Panc1 (cell line): ENCODE measurements around the gene ADCY4. TPM values are rescaled to one million over a fixed set of nuclear protein-coding genes. Genes with fewer than 3 reads are reported as not detected.

ENCODE experiments used
- ATAC-seq: fragments of 200-7000 bp; cut with Tn5 transposase; 2 replicates; pipeline ENCODE4 v1.9.1; 2020; ENCODE audit warnings: mild to moderate bottlenecking, moderate library complexity
- BruUV-seq: library from RNA; stranded (reverse); fragments of 400-500 nt; replicated peaks from 2 replicates; lab custom pipeline; 2021; lab: Mats Ljungman, UMichigan
- CTCF ChIA-PET: fragments of 300-600 bp; sonication (Branson Sonifier 250); formaldehyde crosslinking; loops from one replicate; lab custom pipeline; 2022; ENCODE audit warnings: antibody characterized with exemption; lab: Charles Lee
- POLR2A ChIA-PET: fragments of 300-600 bp; sonication (Branson Sonifier 250); formaldehyde crosslinking; loops from one replicate; lab custom pipeline; 2022; ENCODE audit warnings: antibody characterized with exemption; lab: Charles Lee
- DNase-seq: peaks from one replicate; pipeline ENCODE4 v3.0.0-alpha.2; 2010; ENCODE audit warnings: low read depth, low spot score
- H3K27ac ChIP-seq: 2 replicates; pipeline ENCODE4 v1.5.1; 2011; ENCODE audit warnings: mild to moderate bottlenecking, low read length, inconsistent platforms
- H3K27me3 ChIP-seq: fragments of 200-500 bp; sonication (Bioruptor generic); 2 replicates; pipeline ENCODE4 v1.6.0; 2014; ENCODE audit warnings: low read length, inconsistent platforms; ENCODE audit not compliant: control insufficient read depth, insufficient read depth
- H3K36me3 ChIP-seq: fragments of 200-500 bp; sonication (Bioruptor generic); 2 replicates; pipeline ENCODE4 v1.5.1; 2014; ENCODE audit warnings: inconsistent platforms, mild to moderate bottlenecking, low read length, moderate library complexity; ENCODE audit not compliant: control insufficient read depth, insufficient read depth
- H3K4me1 ChIP-seq: 2 replicates; pipeline ENCODE4 v1.5.1; 2011; ENCODE audit warnings: inconsistent platforms, mild to moderate bottlenecking, low read length, moderate library complexity; ENCODE audit not compliant: control insufficient read depth, insufficient read depth
- H3K4me3 ChIP-seq, 2 experiments: 2 replicates each; pipeline ENCODE4 v1.5.1; 2011 to 2012; ENCODE audit warnings: low read depth in 2 of 2, low read length in 2 of 2, mild to moderate bottlenecking in 2 of 2, inconsistent platforms in 1 of 2, moderate library complexity in 1 of 2
- H3K9me3 ChIP-seq: fragments of 200-500 bp; sonication (Bioruptor generic); 2 replicates; pipeline ENCODE4 v1.5.1; 2014; ENCODE audit warnings: low read depth, mild to moderate bottlenecking, inconsistent platforms, low read length, moderate library complexity; ENCODE audit not compliant: control insufficient read depth, insufficient read depth
- CTCF ChIP-seq: fragments of 450-650 bp; IDR thresholded peaks from 2 replicates; pipeline ENCODE4 v1.5.1; 2017; ENCODE audit warnings: mild to moderate bottlenecking
- POLR2AphosphoS5 ChIP-seq: IDR thresholded peaks from 2 replicates; pipeline ENCODE4 v1.6.1; 2012; ENCODE audit warnings: mild to moderate bottlenecking, low read depth, low read length, moderate library complexity
- REST ChIP-seq, 2 experiments: IDR thresholded peaks; 2 replicates each; pipeline ENCODE4 v1.6.1; 2011 to 2012; ENCODE audit warnings: low read depth in 2 of 2, control low read depth in 1 of 2, low read length in 1 of 2, mild to moderate bottlenecking in 1 of 2, moderate library complexity in 1 of 2; ENCODE audit not compliant: insufficient read depth in 1 of 2
- SIN3A ChIP-seq: IDR thresholded peaks from 2 replicates; pipeline ENCODE4 v1.6.1; 2012; ENCODE audit warnings: low read depth, mild to moderate bottlenecking, low read length, moderate library complexity, borderline replicate concordance; ENCODE audit not compliant: insufficient read depth
- TCF7L2 ChIP-seq: IDR thresholded peaks from 2 replicates; pipeline ENCODE4 v1.6.1; 2011; ENCODE audit warnings: mild to moderate bottlenecking, low read depth, low read length, inconsistent platforms
- in situ Hi-C: cut with HindIII; loops from 2 replicates; pipeline ENCODE4 v1.10.0; 2016; ENCODE audit warnings: low sequenced_read_pairs, low pct_unique_long_range_greater_than_20kb
- intact Hi-C: fragments of 100-400 bp; cut with micrococcal nuclease; formaldehyde crosslinking; loops from one replicate; pipeline ENCODE4 v1.10.0; 2022; ENCODE audit not compliant: unreplicated experiment
- total RNA-seq: library from RNA; stranded (reverse); gene quantifications from one replicate; pipeline ENCODE4 v1.2.1, GENCODE V29; 2021; ENCODE audit not compliant: unreplicated experiment

ADCY4 gene
- total RNA-seq, 1 experiment from 2014 or later: 0.21 TPM

GRCh38 chr14:24342889-24343288, 8.0 kb upstream of the ADCY4 start:
- Histone ChIP-seq H3K4me3 (no peak overlapping the region), H3K9me3 (no peaks in the 10 kb centered on the region), H3K27me3 (no peaks in the 10 kb centered on the region; the same call in 1 of the 2 replicates), H3K27ac (no peak overlapping the region), H3K36me3 (no peaks in the 10 kb centered on the region), H3K4me1 (no peaks in the 10 kb centered on the region)
- BruUV-seq: no TSS peak
- intact Hi-C loops (no loop called here), in situ Hi-C loops (no loop called here)
- ATAC-seq (no peak), DNase-seq (no peak)
- ChIA-PET CTCF (interaction anchor here (0.8 kb wide), 1 partner anchor 9 kb away, joined by 3 read pairs; no protein-coding TSS in a partner anchor), POLR2A (no interaction called here)
- TF ChIP-seq REST (IDR thresholded peaks at IDR 0.05; ENCODE audit: insufficient read depth in 1 of 2, low read depth in 2 of 2, low read length in 1 of 2): no peak
- TF ChIP-seq CTCF: no peak
- no peak for TF ChIP-seq SIN3A
- TF ChIP-seq POLR2AphosphoS5: no peak
- TF ChIP-seq TCF7L2: no peak

- CTCF ChIA-PET: no interaction called here
- POLR2A ChIA-PET: interaction anchor here (0.5 kb wide), 1 partner anchor 60 kb away, joined by 19 read pairs; no protein-coding TSS in a partner anchor
- DNase-seq (no peak), ATAC-seq (no peak)
- Histone ChIP-seq H3K4me1 (no peaks in the 10 kb centered on the region), H3K27me3 (no peaks in the 10 kb centered on the region; the same call in 1 of the 2 replicates), H3K27ac (no peak overlapping the region), H3K36me3 (no peaks in the 10 kb centered on the region), H3K9me3 (no peaks in the 10 kb centered on the region), H3K4me3 (no peak overlapping the region)
- BruUV-seq: no TSS peak
- no peak for TF ChIP-seq SIN3A
- TF ChIP-seq REST (IDR thresholded peaks at IDR 0.05; ENCODE audit: insufficient read depth in 1 of 2, low read depth in 2 of 2, low read length in 1 of 2): no peak
- no peak for TF ChIP-seq POLR2AphosphoS5
- TF ChIP-seq TCF7L2: no peak
- TF ChIP-seq CTCF: no peak
- intact Hi-C loops (no loop called here), in situ Hi-C loops (no loop called here)
These were observed 5.7 kb upstream of the ADCY4 start for GRCh38 chr14:24340606-24341005.
